Right ventricle myocardium inferior (tissue), 1 donor: ENCODE results near the gene TRAK2. TPM values are rescaled to one million over a fixed set of nuclear protein-coding genes. Genes with fewer than 3 reads are reported as not detected.
A peak's percentile ranks its signal among the peaks of the same experiment; 100 is the strongest.
"Not testable (repeated sequence)": the region's sequence is repeated elsewhere in the genome, so short reads cannot be mapped to it uniquely, and the experiment has no call there.

ENCODE experiments used
- ATAC-seq: fragments of 200-7000 bp; cut with Tn5 transposase; one replicate; pipeline ENCODE4 v1.9.1; 2020; ENCODE audit warnings: mild to moderate bottlenecking, moderate library complexity
- DNase-seq: peaks from one replicate; pipeline ENCODE4 v3.0.0; 2021; ENCODE audit errors: missing footprints
- intact Hi-C: fragments of 100-400 bp; cut with DNase I; formaldehyde crosslinking; loops from one replicate; pipeline ENCODE4 v1.11.0; 2022
- total RNA-seq: library from RNA; stranded (reverse); fragmentation: NEBNext Ultra II Directional; extraction: Animal tissue kit (Norgen Biotek cat#: 25700); gene quantifications from one replicate; pipeline ENCODE4 v1.2.1, GENCODE V29; 2021
- donor health status: DM: no; HTN: yes; CAD: no; lungs with severe emphysema.

Gene TRAK2
- total RNA-seq, 1 donor from 2014 or later: 163 TPM

- intact Hi-C loops: no loop called here
- DNase-seq (no peak), ATAC-seq (no peak)
Measured at GRCh38 chr2:201396595-201396994, 54.7 kb downstream of the TRAK2 start.

- intact Hi-C loops: loop anchor here (10.0 kb wide), 1 partner anchor 342 kb away; no protein-coding TSS in a partner anchor
- DNase-seq (no peak), ATAC-seq (peak; percentile 39)
Measured at GRCh38 chr2:201383136-201383535, 68.1 kb downstream of the TRAK2 start.

- intact Hi-C loops: no loop called here
- no peak for ATAC-seq
Measured at GRCh38 chr2:201378496-201379397, 72.5 kb downstream of the TRAK2 start.

GRCh38 chr2:201377218-201377617, 74.0 kb downstream of the TRAK2 start:
- DNase-seq (no peak), ATAC-seq (peak; percentile 44)
- intact Hi-C loops: no loop called here

More at GRCh38 chr2:201378496-201379397, 72.5 kb downstream of the TRAK2 start:
- DNase-seq: no peak

GRCh38 chr2:201369775-201370174, 81.5 kb downstream of the TRAK2 start:
- ATAC-seq: no peak
- intact Hi-C loops: no loop called here
- DNase-seq: no peak

- DNase-seq, ATAC-seq, intact Hi-C loops: not testable (repeated sequence)
Measured at GRCh38 chr2:201369318-201369717, 81.9 kb downstream of the TRAK2 start.

GRCh38 chr2:201366146-201366545, 85.1 kb downstream of the TRAK2 start:
- intact Hi-C loops: no loop called here
- ATAC-seq (no peak), DNase-seq (no peak)

GRCh38 chr2:201363857-201364560, 87.2 kb downstream of the TRAK2 start:
- DNase-seq (no peak), ATAC-seq (peak; percentile 60)
- intact Hi-C loops: loop anchor here (5.0 kb wide), 2 partner anchors 107 to 127 kb away; no protein-coding TSS in a partner anchor

GRCh38 chr2:201362396-201362795, 88.9 kb downstream of the TRAK2 start:
- intact Hi-C loops: loop anchor here (5.0 kb wide), 2 partner anchors 105 to 125 kb away; no protein-coding TSS in a partner anchor
- ATAC-seq: no peak
- DNase-seq: no peak

- no peak for ATAC-seq
- intact Hi-C loops: loop anchor here (5.0 kb wide), 2 partner anchors 104 to 124 kb away; no protein-coding TSS in a partner anchor
- no peak for DNase-seq
Measured at GRCh38 chr2:201361078-201361733, 90.1 kb downstream of the TRAK2 start.

- intact Hi-C loops: loop anchor here (5.0 kb wide), 2 partner anchors 103 to 123 kb away; no protein-coding TSS in a partner anchor
- no peak for ATAC-seq
- no peak for DNase-seq
Measured at GRCh38 chr2:201360256-201360655, 91.0 kb downstream of the TRAK2 start.

GRCh38 chr2:201358684-201359083, 92.6 kb downstream of the TRAK2 start:
- intact Hi-C loops: no loop called here
- ATAC-seq (no peak), DNase-seq (no peak)

GRCh38 chr2:201357221-201357620, 94.0 kb downstream of the TRAK2 start, which contains the start of gene FLACC1:
Gene FLACC1, minus strand, starts transcription at chr2:201357345. Its CDS starts 5,941 bp downstream, at chr2:201351404.
- no peak for DNase-seq
- intact Hi-C loops: no loop called here
- peak; percentile 89 for ATAC-seq

GRCh38 chr2:201353116-201353515, 98.1 kb downstream of the TRAK2 start:
- ATAC-seq: no peak
- intact Hi-C loops: no loop called here

GRCh38 chr2:201350879-201351278, 100.4 kb downstream of the TRAK2 start:
- DNase-seq (no peak), ATAC-seq (no peak)
- intact Hi-C loops: no loop called here

More at GRCh38 chr2:201353116-201353515, 98.1 kb downstream of the TRAK2 start:
- no peak for DNase-seq

GRCh38 chr2:201349601-201350000, 101.7 kb downstream of the TRAK2 start:
- DNase-seq (no peak), ATAC-seq (no peak)
- intact Hi-C loops: no loop called here

GRCh38 chr2:201348758-201349157, 102.5 kb downstream of the TRAK2 start:
- ATAC-seq: no peak
- intact Hi-C loops: no loop called here
- DNase-seq: no peak

- intact Hi-C loops: no loop called here
- ATAC-seq: no peak
Measured at GRCh38 chr2:201347138-201347537, 104.1 kb downstream of the TRAK2 start.

More at GRCh38 chr2:201347138-201347537, 104.1 kb downstream of the TRAK2 start:
- DNase-seq: no peak
